K562 (cell line): ENCODE data around the gene TRIM68. TPM values are rescaled to one million over a fixed set of nuclear protein-coding genes. Genes with fewer than 3 reads are reported as not detected.
A peak's percentile ranks its signal among the peaks of the same experiment; 100 is the strongest.

ENCODE experiments used
- ATAC-seq: fragments of 200-7000 bp; cut with Tn5 transposase; 3 replicates; pipeline ENCODE4 v1.9.1; 2020; ENCODE audit warnings: moderate library complexity
- BruUV-seq: library from RNA; stranded (reverse); fragments of 400-500 nt; replicated peaks from 2 replicates; lab custom pipeline; 2021; lab: Mats Ljungman, UMichigan
- CTCF ChIA-PET: fragments of 300-600 bp; formaldehyde crosslinking; extraction: SDS; loops from one replicate; lab custom pipeline; 2021; ENCODE audit warnings: low intra/inter-chr PET ratio; lab: Yijun Ruan, JAX
- POLR2A ChIA-PET: fragments of 300-600, 350-650 bp; sonication (Branson Sonifier 250); formaldehyde crosslinking; extraction: SDS; loops from one replicate; lab custom pipeline; 2021; ENCODE audit warnings: antibody characterized with exemption, inconsistent platforms; lab: Yijun Ruan, JAX
- DNase-seq, 4 experiments: peaks; one replicate each; pipeline versions ENCODE4 v3.0.0 to v3.0.0-alpha.2; 2011 to 2018; ENCODE audit warnings: low spot score in 3 of 4, mixed read lengths in 3 of 4; ENCODE audit errors: extremely low read depth in 1 of 4
- FAIRE-seq: peaks from 2 replicates; lab custom pipeline; 2011; peaks lifted over from hg19 to GRCh38; lab: Jason Lieb, UNC
- H2AFZ ChIP-seq: 2 replicates; pipeline ENCODE4 v1.6.0; 2011; ENCODE audit warnings: low read depth, low read length, control low read depth, inconsistent platforms
- H3K27ac ChIP-seq: fragments of 200-600 bp; 3 replicates; pipeline ENCODE4 v1.8.0; 2011; ENCODE audit warnings: low read depth, mild to moderate bottlenecking, control low read depth, inconsistent platforms, low read length, moderate library complexity, mixed read lengths; ENCODE audit errors: extremely low read depth
- H3K27me3 ChIP-seq, 2 experiments: fragments of 300-600 bp in 1 of 2; 2 replicates in 1 of 2; 3 replicates in 1 of 2; pipeline versions ENCODE4 v1.6.0 to v1.8.0; 2011; ENCODE audit warnings: inconsistent platforms in 2 of 2, low read length in 2 of 2, mild to moderate bottlenecking in 1 of 2, mixed read lengths in 1 of 2, moderate library complexity in 1 of 2; ENCODE audit not compliant: control insufficient read depth in 2 of 2, insufficient read depth in 2 of 2
- H3K36me3 ChIP-seq: fragments of 300-600 bp; 3 replicates; pipeline ENCODE4 v1.8.0; 2011; ENCODE audit warnings: mild to moderate bottlenecking, low read length, inconsistent platforms; ENCODE audit not compliant: control insufficient read depth, insufficient read depth
- H3K4me1 ChIP-seq, 2 experiments: fragments of 200-600 bp in 1 of 2; replicated peaks in 1 of 2; 2 replicates in 1 of 2; 3 replicates in 1 of 2; pipeline versions ENCODE4 v1.5.1 to v1.8.0; 2011; ENCODE audit warnings: inconsistent platforms in 2 of 2, low read length in 2 of 2, mild to moderate bottlenecking in 1 of 2, mixed read lengths in 1 of 2, moderate library complexity in 1 of 2; ENCODE audit not compliant: control insufficient read depth in 2 of 2, insufficient read depth in 2 of 2
- H3K4me2 ChIP-seq: 2 replicates; pipeline ENCODE4 v1.6.1; 2011; ENCODE audit warnings: low read length, control low read depth, inconsistent platforms, mixed read lengths; ENCODE audit not compliant: insufficient read depth
- H3K4me3 ChIP-seq: fragments of 200-600 bp; sonication (generic), shearing (Covaris generic); 2 replicates; pipeline ENCODE4 v1.5.1; 2016; ENCODE audit warnings: control low read depth, inconsistent platforms
- H3K79me2 ChIP-seq: fragments of 200-600 bp; 3 replicates; pipeline ENCODE4 v1.8.0; 2011; ENCODE audit warnings: low read length, inconsistent platforms; ENCODE audit not compliant: control insufficient read depth, insufficient read depth
- H3K9ac ChIP-seq, 2 experiments: 2 replicates each; pipeline versions ENCODE4 v1.6.0 to v1.6.1; 2011; ENCODE audit warnings: low read depth in 2 of 2, low read length in 2 of 2, control low read depth in 1 of 2, inconsistent platforms in 1 of 2, mild to moderate bottlenecking in 1 of 2, mixed read lengths in 1 of 2; ENCODE audit not compliant: insufficient read depth in 1 of 2
- H3K9me1 ChIP-seq: one replicate; pipeline ENCODE4 v1.6.0; 2011; ENCODE audit warnings: inconsistent platforms, mild to moderate bottlenecking, low read length, moderate library complexity; ENCODE audit not compliant: control insufficient read depth, insufficient read depth
- H3K9me3 ChIP-seq: replicated peaks from 2 replicates; pipeline ENCODE4 v1.5.1; 2011; ENCODE audit warnings: low read depth, low read length, inconsistent platforms; ENCODE audit not compliant: control insufficient read depth, insufficient read depth
- H4K20me1 ChIP-seq: replicated peaks from 2 replicates; pipeline ENCODE4 v1.6.1; 2011; ENCODE audit warnings: low read length, inconsistent platforms, mixed read lengths; ENCODE audit not compliant: control insufficient read depth, insufficient read depth
- ARID1B ChIP-seq: fragments of 450-650 bp; IDR thresholded peaks from 2 replicates; pipeline ENCODE4 v1.6.1; 2016; ENCODE audit warnings: antibody characterized with exemption, mild to moderate bottlenecking, inconsistent platforms
- CBFA2T2 ChIP-seq: fragments of 450-650 bp; conservative IDR thresholded peaks from 2 replicates; pipeline ENCODE4 v1.6.1; 2017; ENCODE audit warnings: mild to moderate bottlenecking
- CBFA2T3 ChIP-seq: fragments of 450-650 bp; IDR thresholded peaks from 2 replicates; pipeline ENCODE4 v1.6.1; 2017
- MEIS2 ChIP-seq: fragments of 450-650 bp; IDR thresholded peaks from 2 replicates; pipeline ENCODE4 v1.6.1; 2014; ENCODE audit warnings: mild to moderate bottlenecking; ENCODE audit not compliant: partially characterized antibody
- MTF1 ChIP-seq: fragments of 250-450 bp; sonication (Bioruptor Pico); IDR thresholded peaks from 2 replicates; pipeline ENCODE4 v1.9.0; 2021; ENCODE audit warnings: moderate library complexity, mild to moderate bottlenecking, inconsistent platforms, borderline replicate concordance
- NCOR1 ChIP-seq: fragments of 450-650 bp; IDR thresholded peaks from 2 replicates; pipeline ENCODE4 v1.6.1; 2016; ENCODE audit warnings: mild to moderate bottlenecking, moderate library complexity
- NEUROD1 ChIP-seq: fragments of 150-350 bp; IDR thresholded peaks from 2 replicates; pipeline ENCODE4 v1.6.1; 2014; ENCODE audit warnings: borderline replicate concordance, low read length, low read depth; ENCODE audit not compliant: partially characterized antibody
- NFYB ChIP-seq: IDR thresholded peaks from 2 replicates; pipeline ENCODE4 v1.6.1; 2011; ENCODE audit warnings: mild to moderate bottlenecking, moderate library complexity; ENCODE audit not compliant: insufficient read length; ENCODE audit errors: extremely low read depth
- NR2C2 ChIP-seq, 2 experiments: fragments of 200-800 bp in 1 of 2; sonication (Bioruptor generic) in 1 of 2; sonication (generic) in 1 of 2; formaldehyde crosslinking in 1 of 2; IDR thresholded peaks; 2 replicates each; pipeline versions ENCODE4 v1.6.1 to v1.8.0; 2016 to 2022; ENCODE audit warnings: mild to moderate bottlenecking in 1 of 2, missing compliant biosample characterization in 1 of 2, missing genetic modification characterization in 1 of 2, missing genetic modification reagents in 1 of 2
- PRMT5 ChIP-seq: sonication (generic); formaldehyde crosslinking; IDR thresholded peaks from 2 replicates; pipeline ENCODE4 v1.5.0; 2020; ENCODE audit warnings: missing genetic modification reagents
- SMARCA4 ChIP-seq: fragments of 450-650 bp; IDR thresholded peaks from 2 replicates; pipeline ENCODE4 v1.6.1; 2016
- SREBF2 ChIP-seq: sonication (generic); formaldehyde crosslinking; IDR thresholded peaks from 2 replicates; pipeline ENCODE4 v1.4.0; 2020; ENCODE audit warnings: mild to moderate bottlenecking, missing genetic modification reagents
- TAL1 ChIP-seq: fragments of 450-650 bp; IDR thresholded peaks from 2 replicates; pipeline ENCODE4 v1.6.1; 2016; ENCODE audit warnings: mild to moderate bottlenecking
- TCF3 ChIP-seq: sonication (generic); formaldehyde crosslinking; IDR thresholded peaks from 2 replicates; pipeline ENCODE4 v1.4.0; 2020; ENCODE audit warnings: mild to moderate bottlenecking, missing genetic modification reagents
- ZNF217 ChIP-seq: sonication (generic); formaldehyde crosslinking; IDR thresholded peaks from 2 replicates; pipeline ENCODE4 v1.8.0; 2022; ENCODE audit warnings: mild to moderate bottlenecking, missing genetic modification reagents
- WGBS: fragments of 100-300 bp; shearing (Covaris generic); methylation state at CpG from one replicate; pipeline ENCODE4 v1.1.6; 2016; ENCODE audit warnings: low coverage, mixed read lengths; ENCODE audit not compliant: insufficient coverage; ENCODE audit errors: missing lambda C conversion rate; 5-methylcytosine and 5-hydroxymethylcytosine counted together
- in situ Hi-C: fragments of 300-500 bp; cut with MboI; formaldehyde crosslinking; loops from 4 replicates; pipeline ENCODE4 v1.15.0; 2018; ENCODE audit warnings: inconsistent platforms, mixed read lengths
- intact Hi-C: fragments of 100-400 bp; cut with micrococcal nuclease; formaldehyde crosslinking; loops from 2 replicates; pipeline ENCODE4 v1.14.2; 2022
- polyA plus RNA-seq, 8 experiments: library from polyadenylated mRNA; depleted of rRNA in 4 of 8; stranded (reverse) in 5 of 8; unstranded in 3 of 8; fragments of >200 nt; fragmentation: Nextera tagmentation in 2 of 8; fragmentation: Illumina TruSeq in 1 of 8; extraction: Ambion mirVana in 2 of 8; extraction: Trizol in 1 of 8; gene quantifications; 2 replicates each; pipeline versions ENCODE4 v1.2.1 to v1.2.3, GENCODE V29; 2011 to 2014; ENCODE audit warnings: inconsistent platforms in 1 of 8, missing spikeins in 1 of 8
- total RNA-seq, 7 experiments: library from RNA; depleted of rRNA in 6 of 7; stranded (reverse); fragments of >200 nt in 6 of 7; fragmentation: Illumina TruSeq in 2 of 7; extraction: Trizol in 2 of 7; gene quantifications; 2 replicates each; pipeline versions ENCODE4 v1.2.1 to v1.2.3, GENCODE V29; 2011 to 2021; ENCODE audit warnings: low replicate concordance in 1 of 7
- TF ChIP-seq, protein P1 (sequence below), 2 experiments: IDR thresholded peaks in 1 of 2; conservative IDR thresholded peaks in 1 of 2; 2 replicates each; pipeline ENCODE4 v1.6.1; 2016; ENCODE audit warnings: low read depth in 2 of 2, mild to moderate bottlenecking in 1 of 2, missing compliant biosample characterization in 1 of 2, missing genetic modification characterization in 1 of 2, moderate library complexity in 1 of 2
- TF ChIP-seq, protein P2 (sequence below): fragments of 450-650 bp; IDR thresholded peaks from 2 replicates; pipeline ENCODE4 v1.6.1; 2016; ENCODE audit warnings: missing biosample characterization, missing genetic modification characterization
- TF ChIP-seq, protein P3 (sequence below): fragments of 450-650 bp; IDR thresholded peaks from 2 replicates; pipeline ENCODE4 v1.6.1; 2016; ENCODE audit warnings: antibody characterized with exemption

TRIM68 gene
- total and polyA plus RNA-seq, 9 of the 15 experiments (the other 6 are each of a cell fraction or from before 2014, with no cell fraction given) = 5.2 to 10.9 (median 7.9) TPM

DNA sequence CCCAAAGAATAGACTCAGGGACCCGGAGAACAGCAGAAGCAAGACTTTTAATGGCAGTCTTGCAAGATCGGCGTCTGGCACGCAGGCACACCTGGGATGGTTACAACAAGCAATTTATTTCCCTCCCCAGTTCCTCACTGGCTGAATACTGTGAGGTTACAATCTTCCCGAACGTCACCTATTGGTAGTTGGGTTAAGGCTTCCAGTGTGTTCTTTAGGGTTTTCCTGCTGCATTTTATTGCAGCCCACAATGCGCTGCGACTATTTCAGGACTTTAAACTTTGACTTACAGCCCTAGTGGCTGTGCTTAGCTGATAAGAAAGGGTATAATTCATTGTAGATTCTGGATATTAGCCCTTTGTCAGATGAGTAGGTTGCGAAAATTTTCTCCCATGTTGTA, 11.5 kb upstream of the TRIM68 start:
- CTCF ChIA-PET = no interaction called here
- H3K4me1 ChIP-seq = no peaks in the 10 kb centered on the region
- no peaks in the 10 kb centered on the region for H3K79me2 ChIP-seq
- no peak overlapping the region for H3K9ac ChIP-seq
- in situ Hi-C loops = no loop called here
- peak; percentile 56 for ATAC-seq
- H3K27me3 ChIP-seq = no peaks in the 10 kb centered on the region
- peak; percentile 26 for FAIRE-seq
- H3K4me3 ChIP-seq = no peak overlapping the region
- 5% methylated on average over 9 of the region's 9 CpGs for WGBS
- peak overlapping the region; percentile 69 for H2AFZ ChIP-seq
- DNase-seq = peak in 1 of 4 experiments; percentile 40
- BruUV-seq = no TSS peak
- H3K9me3 ChIP-seq = no peaks in the 10 kb centered on the region
- H3K36me3 ChIP-seq = no peaks in the 10 kb centered on the region
- H3K4me2 ChIP-seq = no peak overlapping the region; the same call in 1 of the 2 replicates
- H4K20me1 ChIP-seq = no peaks in the 10 kb centered on the region
- POLR2A ChIA-PET = no interaction called here
- intact Hi-C loops = no loop called here
- H3K9me1 ChIP-seq = no peaks in the 10 kb centered on the region
- no peak overlapping the region for H3K27ac ChIP-seq
- no peak for TF ChIP-seq NEUROD1
- TF ChIP-seq, protein P1, sequence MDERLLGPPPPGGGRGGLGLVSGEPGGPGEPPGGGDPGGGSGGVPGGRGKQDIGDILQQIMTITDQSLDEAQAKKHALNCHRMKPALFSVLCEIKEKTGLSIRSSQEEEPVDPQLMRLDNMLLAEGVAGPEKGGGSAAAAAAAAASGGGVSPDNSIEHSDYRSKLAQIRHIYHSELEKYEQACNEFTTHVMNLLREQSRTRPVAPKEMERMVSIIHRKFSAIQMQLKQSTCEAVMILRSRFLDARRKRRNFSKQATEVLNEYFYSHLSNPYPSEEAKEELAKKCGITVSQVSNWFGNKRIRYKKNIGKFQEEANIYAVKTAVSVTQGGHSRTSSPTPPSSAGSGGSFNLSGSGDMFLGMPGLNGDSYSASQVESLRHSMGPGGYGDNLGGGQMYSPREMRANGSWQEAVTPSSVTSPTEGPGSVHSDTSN (CRISPR knock-in tag; IDR thresholded peaks at IDR 0.05; ENCODE audit: low read depth) = no peak
- TF ChIP-seq, protein P1 (tag; conservative IDR thresholded peaks at IDR 0.05; ENCODE audit: low read depth) = peak; percentile 84
- no peak for TF ChIP-seq ZNF217
- TF ChIP-seq SREBF2 (CRISPR knock-in tag) = no peak
- TF ChIP-seq MTF1 (CRISPR knock-in tag) = no peak
- peak; percentile 55 for TF ChIP-seq NFYB
- TF ChIP-seq TCF3 = peak; percentile 37
- TF ChIP-seq TAL1 = peak; percentile 43
- 0 out of 2 replicates have a peak, but pooled peaks have one; percentile 25 for TF ChIP-seq SMARCA4
- TF ChIP-seq, protein P2, sequence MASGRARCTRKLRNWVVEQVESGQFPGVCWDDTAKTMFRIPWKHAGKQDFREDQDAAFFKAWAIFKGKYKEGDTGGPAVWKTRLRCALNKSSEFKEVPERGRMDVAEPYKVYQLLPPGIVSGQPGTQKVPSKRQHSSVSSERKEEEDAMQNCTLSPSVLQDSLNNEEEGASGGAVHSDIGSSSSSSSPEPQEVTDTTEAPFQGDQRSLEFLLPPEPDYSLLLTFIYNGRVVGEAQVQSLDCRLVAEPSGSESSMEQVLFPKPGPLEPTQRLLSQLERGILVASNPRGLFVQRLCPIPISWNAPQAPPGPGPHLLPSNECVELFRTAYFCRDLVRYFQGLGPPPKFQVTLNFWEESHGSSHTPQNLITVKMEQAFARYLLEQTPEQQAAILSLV (tag) = no peak
- peak; percentile 48 for TF ChIP-seq CBFA2T3
- no peak for TF ChIP-seq NR2C2 (CRISPR knock-in tag; IDR thresholded peaks at IDR 0.05)
- TF ChIP-seq NR2C2 (tag; IDR thresholded peaks at IDR 0.05) = peak; percentile 44; the same call in 1 of the 2 replicates
- TF ChIP-seq PRMT5 (CRISPR knock-in tag) = no peak
- TF ChIP-seq ARID1B = peak; percentile 61; the same call in 1 of the 2 replicates
- peak; percentile 83 for TF ChIP-seq MEIS2
- 0 out of 2 replicates have a peak, but pooled peaks have one; percentile 12 for TF ChIP-seq NCOR1
- TF ChIP-seq CBFA2T2 = 0 out of 2 replicates have a peak, but pooled peaks have one; percentile 3
- TF ChIP-seq, protein P3, sequence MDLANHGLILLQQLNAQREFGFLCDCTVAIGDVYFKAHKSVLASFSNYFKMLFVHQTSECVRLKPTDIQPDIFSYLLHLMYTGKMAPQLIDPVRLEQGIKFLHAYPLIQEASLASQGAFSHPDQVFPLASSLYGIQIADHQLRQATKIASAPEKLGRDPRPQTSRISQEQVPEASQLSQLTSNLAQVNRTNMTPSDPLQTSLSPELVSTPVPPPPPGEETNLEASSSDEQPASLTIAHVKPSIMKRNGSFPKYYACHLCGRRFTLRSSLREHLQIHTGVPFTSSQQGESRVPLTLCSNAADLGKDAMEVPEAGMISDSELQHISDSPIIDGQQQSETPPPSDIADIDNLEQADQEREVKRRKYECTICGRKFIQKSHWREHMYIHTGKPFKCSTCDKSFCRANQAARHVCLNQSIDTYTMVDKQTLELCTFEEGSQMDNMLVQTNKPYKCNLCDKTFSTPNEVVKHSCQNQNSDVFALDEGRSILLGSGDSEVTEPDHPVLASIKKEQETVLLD = no peak
